AG04449 (cell line): ENCODE data around the gene TSBP1.

ENCODE experiments used
- CTCF ChIA-PET: fragments of 350-600 bp; formaldehyde crosslinking; extraction: SDS; loops from one replicate; lab custom pipeline; 2021; ENCODE audit warnings: antibody characterized with exemption; lab: Yijun Ruan, JAX
- POLR2A ChIA-PET: fragments of 400-600, 350-600 bp; formaldehyde crosslinking; extraction: SDS; loops from one replicate; lab custom pipeline; 2020; ENCODE audit warnings: antibody characterized with exemption, inconsistent platforms; lab: Yijun Ruan, JAX
- DNase-seq: peaks from one replicate; pipeline ENCODE4 v3.0.0-alpha.2; 2010; ENCODE audit warnings: low read depth, low spot score
- H3K4me3 ChIP-seq: 2 replicates; pipeline ENCODE4 v1.5.1; 2011; ENCODE audit warnings: low read depth, mild to moderate bottlenecking, control low read depth, low read length
- CTCF ChIP-seq: IDR thresholded peaks from one replicate; pipeline ENCODE4 v1.5.1; 2011; ENCODE audit warnings: mild to moderate bottlenecking, moderate library complexity, low read length, control low read depth, inconsistent platforms; ENCODE audit not compliant: insufficient read depth; ENCODE audit errors: missing control alignments

The TSBP1 gene

GRCh38 chr6:32410906-32411305 is 39.2 kb upstream of the TSBP1 start:
- ChIA-PET POLR2A (no interaction called here), CTCF (interaction anchor here (0.9 to 9.6 kb wide), 8 partner anchors 9 to 457 kb away, joined by 3 to 172 read pairs (median 8); no protein-coding TSS in a partner anchor)
- no peak for TF ChIP-seq CTCF
- no peak overlapping the region for H3K4me3 ChIP-seq
- no peak for DNase-seq

GRCh38 chr6:32406857-32407256 is 35.2 kb upstream of the TSBP1 start, which contains the start of gene BTNL2:
Gene BTNL2, minus strand, starts transcription at chr6:32407181. Its CDS starts 58 bp downstream, at chr6:32407123.
- TF ChIP-seq CTCF = no peak
- no peak within 1 kb of the TSS for H3K4me3 ChIP-seq
- no peak for DNase-seq
- CTCF ChIA-PET = interaction anchor here (11.1 kb wide), 1 partner anchor 8 kb away, joined by 88 read pairs; no protein-coding TSS in a partner anchor
- POLR2A ChIA-PET = no interaction called here

GRCh38 chr6:32406197-32406596 is 34.5 kb upstream of the TSBP1 start:
- no peak overlapping the region for H3K4me3 ChIP-seq
- ChIA-PET CTCF (interaction anchor here (1.0 to 11.1 kb wide), 3 partner anchors 8 to 462 kb away, joined by 3 to 88 read pairs (median 6); no protein-coding TSS in a partner anchor), POLR2A (no interaction called here)
- no peak for TF ChIP-seq CTCF
- no peak for DNase-seq

GRCh38 chr6:32405656-32406055 is 34.0 kb upstream of the TSBP1 start:
- no peak overlapping the region for H3K4me3 ChIP-seq
- DNase-seq = no peak
- no peak for TF ChIP-seq CTCF
- ChIA-PET CTCF (interaction anchor here (1.0 to 11.1 kb wide), 3 partner anchors 9 to 462 kb away, joined by 3 to 88 read pairs (median 6); no protein-coding TSS in a partner anchor), POLR2A (no interaction called here)

- ChIA-PET CTCF (interaction anchor here (11.1 kb wide), 1 partner anchor 12 kb away, joined by 88 read pairs; no protein-coding TSS in a partner anchor), POLR2A (no interaction called here)
- TF ChIP-seq CTCF = no peak
- DNase-seq = no peak
- H3K4me3 ChIP-seq = no peak overlapping the region
These were observed 31.1 kb upstream of the TSBP1 start for GRCh38 chr6:32402812-32403211.

GRCh38 chr6:32401284-32401963 is 29.7 kb upstream of the TSBP1 start:
- TF ChIP-seq CTCF = no peak
- no peak overlapping the region for H3K4me3 ChIP-seq
- ChIA-PET POLR2A (no interaction called here), CTCF (interaction anchor here (1.4 to 11.1 kb wide), 2 partner anchors 9 to 13 kb away, joined by 5 to 88 read pairs; no protein-coding TSS in a partner anchor)
- DNase-seq = no peak
